OCI-LY7 (cell line): Measurements from ENCODE around the gene ABCG4.

Source experiments
- EZH2phosphoT487 ChIP-seq: fragments of 200-600 bp; sonication (generic); IDR thresholded peaks from 2 replicates; pipeline ENCODE4 v1.6.1; 2018; ENCODE audit warnings: low read depth, borderline replicate concordance, mild to moderate bottlenecking, mixed run types, antibody characterized with exemption, low read length, moderate library complexity, mixed read lengths
- TF ChIP-seq, protein P1 (sequence below): fragments of 200-600 bp; sonication (generic); conservative IDR thresholded peaks from 2 replicates; pipeline ENCODE4 v1.5.1; 2014; ENCODE audit warnings: mild to moderate bottlenecking, antibody characterized with exemption, low read length, moderate library complexity, mixed read lengths

DNA sequence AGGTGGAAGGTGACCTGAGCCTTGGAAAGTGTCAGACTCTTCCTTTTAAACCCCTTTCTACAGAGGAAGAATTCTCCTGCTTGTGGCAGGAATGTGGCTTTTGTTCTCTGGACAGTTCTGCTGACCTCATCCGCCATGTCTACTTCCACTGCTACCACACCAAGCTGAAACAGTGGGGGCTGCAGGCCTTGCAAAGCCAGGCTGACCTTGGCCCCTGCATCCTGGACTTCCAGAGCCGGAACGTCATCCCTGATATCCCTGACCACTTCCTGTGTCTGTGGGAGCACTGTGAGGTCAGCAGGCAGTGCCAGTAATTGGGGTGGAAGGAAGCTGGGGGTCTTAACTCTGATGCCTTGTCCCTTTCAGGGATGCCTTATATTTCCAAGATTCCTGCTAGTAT is 18.2 kb upstream of the ABCG4 start:
- TF ChIP-seq, protein P1, sequence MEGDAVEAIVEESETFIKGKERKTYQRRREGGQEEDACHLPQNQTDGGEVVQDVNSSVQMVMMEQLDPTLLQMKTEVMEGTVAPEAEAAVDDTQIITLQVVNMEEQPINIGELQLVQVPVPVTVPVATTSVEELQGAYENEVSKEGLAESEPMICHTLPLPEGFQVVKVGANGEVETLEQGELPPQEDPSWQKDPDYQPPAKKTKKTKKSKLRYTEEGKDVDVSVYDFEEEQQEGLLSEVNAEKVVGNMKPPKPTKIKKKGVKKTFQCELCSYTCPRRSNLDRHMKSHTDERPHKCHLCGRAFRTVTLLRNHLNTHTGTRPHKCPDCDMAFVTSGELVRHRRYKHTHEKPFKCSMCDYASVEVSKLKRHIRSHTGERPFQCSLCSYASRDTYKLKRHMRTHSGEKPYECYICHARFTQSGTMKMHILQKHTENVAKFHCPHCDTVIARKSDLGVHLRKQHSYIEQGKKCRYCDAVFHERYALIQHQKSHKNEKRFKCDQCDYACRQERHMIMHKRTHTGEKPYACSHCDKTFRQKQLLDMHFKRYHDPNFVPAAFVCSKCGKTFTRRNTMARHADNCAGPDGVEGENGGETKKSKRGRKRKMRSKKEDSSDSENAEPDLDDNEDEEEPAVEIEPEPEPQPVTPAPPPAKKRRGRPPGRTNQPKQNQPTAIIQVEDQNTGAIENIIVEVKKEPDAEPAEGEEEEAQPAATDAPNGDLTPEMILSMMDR = no peak
- no peak for TF ChIP-seq EZH2phosphoT487
